NCI-H146 treated with DMSO at 0.1 percent for 48 hours (cell line): ENCODE measurements around the gene DDX20.
A peak's percentile ranks its signal among the peaks of the same experiment; 100 is the strongest.
"Not testable (repeated sequence)": the region's sequence is repeated elsewhere in the genome, so short reads cannot be mapped to it uniquely, and the experiment has no call there.

Experiments used
- DNase-seq: peaks from one replicate; lab custom pipeline; 2025; ENCODE audit not compliant: unreplicated experiment; lab: John Stamatoyannopoulos, UW

The DDX20 gene

DNA sequence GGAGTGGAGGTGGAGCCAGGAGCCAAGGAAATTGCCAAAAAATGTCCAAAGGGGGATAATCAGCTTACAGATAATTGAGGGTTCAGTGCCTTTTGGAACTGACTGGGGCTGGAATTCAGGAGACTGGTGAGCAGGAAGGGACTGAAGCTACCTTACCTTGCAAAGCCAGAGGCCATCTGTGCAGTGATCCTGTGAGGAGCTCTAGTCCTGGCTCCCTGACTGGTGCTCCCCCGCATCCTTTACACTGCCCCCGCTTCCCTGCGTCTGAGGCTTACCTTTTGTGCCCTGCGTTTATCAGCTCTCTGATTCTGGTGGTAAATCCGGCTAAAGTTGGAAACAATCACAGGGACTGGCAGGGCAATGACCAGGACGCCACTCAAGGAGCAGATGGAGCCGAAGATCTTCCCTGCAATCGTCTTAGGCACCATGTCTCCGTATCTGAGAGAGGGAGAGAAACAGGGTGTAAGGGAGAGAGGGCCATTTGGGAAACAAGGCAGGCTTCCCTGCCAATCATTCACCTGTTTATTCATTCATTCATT lies 31.0 kb downstream of the DDX20 start:
- no peak for DNase-seq

- DNase-seq = no peak
These were observed 33.4 kb downstream of the DDX20 start for GRCh38 chr1:111789142-111789541.

GRCh38 chr1:111789666-111790316 lies 34.1 kb downstream of the DDX20 start:
- DNase-seq = no peak

DNA sequence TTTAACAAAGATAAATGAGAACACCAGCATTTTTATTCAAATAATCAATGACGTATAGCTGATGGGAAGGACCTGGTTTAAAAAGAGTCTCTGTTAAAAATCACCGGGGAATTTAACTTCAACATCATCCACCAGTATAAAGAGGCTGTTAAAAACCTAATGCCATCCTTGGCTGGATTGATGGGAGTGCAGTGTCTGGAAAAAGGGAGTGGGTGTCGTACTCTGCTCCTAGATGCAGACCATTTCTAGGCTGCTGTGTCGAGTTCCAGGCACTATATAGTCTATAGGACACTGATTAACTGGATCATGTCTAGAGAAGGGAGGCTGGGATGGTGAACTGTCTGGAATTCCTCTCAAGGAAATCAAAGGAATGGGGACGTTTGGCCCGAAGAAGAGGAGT lies 36.1 kb downstream of the DDX20 start:
- no peak for DNase-seq

- DNase-seq = no peak
These were observed 36.5 kb downstream of the DDX20 start for GRCh38 chr1:111792249-111792648.

GRCh38 chr1:111793923-111794322 lies 38.2 kb downstream of the DDX20 start:
- DNase-seq = no peak

- DNase-seq = no peak
These were observed 39.7 kb downstream of the DDX20 start for GRCh38 chr1:111795401-111795800.

DNA sequence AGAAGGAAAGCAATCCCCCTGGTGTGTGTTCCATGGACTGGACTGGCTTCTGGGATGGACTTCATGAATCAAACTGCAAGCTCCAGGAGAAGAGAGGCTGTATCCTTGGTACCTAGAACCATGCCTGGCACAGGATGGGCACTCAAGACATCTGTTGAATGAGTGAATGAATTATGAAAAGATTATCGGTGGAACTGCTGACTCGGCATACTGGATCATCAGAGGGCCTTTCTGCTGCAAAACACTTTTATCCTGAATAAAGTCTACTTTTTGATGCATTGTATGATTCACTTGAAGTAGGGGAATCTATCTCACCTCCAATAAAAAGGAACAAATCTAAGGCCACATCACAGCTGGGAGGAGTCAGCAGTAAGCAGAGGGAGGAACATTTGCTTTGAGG lies 42.9 kb downstream of the DDX20 start:
- DNase-seq = no peak

DNA sequence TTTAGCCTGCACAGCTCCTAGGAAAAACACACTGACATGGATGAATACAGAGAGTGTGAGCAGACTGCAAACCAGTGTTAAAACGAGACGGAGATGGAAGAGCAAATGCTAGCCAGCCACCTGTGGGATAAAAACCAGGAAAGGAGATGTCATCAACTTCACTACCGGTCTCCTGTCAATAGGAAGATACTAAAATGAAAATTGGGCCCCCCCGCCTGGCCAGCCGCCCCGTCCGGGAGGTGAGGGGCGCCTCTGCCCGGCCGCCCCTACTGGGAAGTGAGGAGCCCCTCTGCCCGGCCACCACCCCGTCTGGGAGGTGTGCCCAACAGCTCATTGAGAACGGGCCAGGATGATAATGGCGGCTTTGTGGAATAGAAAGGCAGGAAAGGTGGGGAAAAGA lies 44.0 kb downstream of the DDX20 start:
- DNase-seq = not testable (repeated sequence)

DNA sequence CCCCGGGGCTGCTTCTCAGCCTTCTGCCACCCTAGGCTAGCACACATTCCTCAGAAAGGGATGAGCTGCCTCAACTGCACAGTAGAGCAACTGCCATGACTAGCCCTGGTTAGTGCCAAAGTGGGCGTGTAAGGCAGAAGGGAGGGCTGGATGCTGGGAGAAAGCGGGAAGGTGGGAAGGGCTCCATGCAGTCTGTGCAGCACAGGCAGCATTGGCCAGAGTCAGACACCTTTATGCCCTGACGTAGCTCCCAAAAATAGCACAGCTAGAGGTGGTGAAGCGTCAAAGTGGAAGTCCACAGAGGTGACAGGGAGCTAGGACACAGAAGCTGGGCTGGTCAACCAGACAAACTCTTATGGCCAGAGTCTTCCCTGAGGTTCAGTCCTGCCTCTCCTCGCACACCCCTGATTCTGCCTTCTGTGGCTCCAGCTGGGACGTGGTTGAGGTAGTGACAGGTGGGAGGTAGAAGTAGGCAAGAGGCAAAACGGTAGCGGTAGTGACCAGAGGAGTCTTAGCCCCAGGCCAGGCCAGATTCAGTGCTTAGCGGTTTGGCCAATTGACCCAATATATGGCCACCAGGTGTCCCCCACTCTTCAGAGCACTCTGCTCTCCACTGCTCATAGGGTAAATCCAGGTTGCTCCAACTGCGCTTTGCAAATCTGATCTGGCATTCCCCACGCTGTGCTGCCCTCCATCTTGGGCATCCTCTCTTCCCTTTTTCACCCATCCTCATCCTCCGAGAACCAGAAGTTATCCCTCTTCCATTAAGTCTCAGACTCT lies 45.6 kb downstream of the DDX20 start:
- no peak for DNase-seq

GRCh38 chr1:111802110-111802509 lies 46.4 kb downstream of the DDX20 start:
- DNase-seq = no peak

GRCh38 chr1:111802984-111803383 lies 47.3 kb downstream of the DDX20 start:
- peak; percentile 14 for DNase-seq

DNA sequence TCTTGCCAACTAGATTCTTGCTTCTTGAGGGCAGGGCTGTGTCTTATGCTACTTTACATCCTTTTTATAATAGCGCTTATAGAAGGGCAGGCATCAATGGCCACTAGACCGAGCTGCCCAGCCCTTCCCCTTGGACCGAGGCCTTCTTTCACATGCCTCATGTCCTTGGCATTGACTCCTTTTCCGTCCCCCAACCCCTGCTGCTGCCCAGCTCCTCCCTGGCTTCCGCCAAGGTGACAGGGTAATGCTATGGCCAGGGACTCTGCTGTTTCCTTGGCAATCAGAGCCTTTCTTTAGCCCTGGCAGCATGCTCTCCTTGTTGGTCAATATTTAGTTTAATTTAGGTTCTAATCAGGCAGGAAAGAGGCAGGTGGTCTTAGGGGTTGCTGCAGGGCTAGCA lies 48.2 kb downstream of the DDX20 start:
- DNase-seq = peak; percentile 90

DNA sequence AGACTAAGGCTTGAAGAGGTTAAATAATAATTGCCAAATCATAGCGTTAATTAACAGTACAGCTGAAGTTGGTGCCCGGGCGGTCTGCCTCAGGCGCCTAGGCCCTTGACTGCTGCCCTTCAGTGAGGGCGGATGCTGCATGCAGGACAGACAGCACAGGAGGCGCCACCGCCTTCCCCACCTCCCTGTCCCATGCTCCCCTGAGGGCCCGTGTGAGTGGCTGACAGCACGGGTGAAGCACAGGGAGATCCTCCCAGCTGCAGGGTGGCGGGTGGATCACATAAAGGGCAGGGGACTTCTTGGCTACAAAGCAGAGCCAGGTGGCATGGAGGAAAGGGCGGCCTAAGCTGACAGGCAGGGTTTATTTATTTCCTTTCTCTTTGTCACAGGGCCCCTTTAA lies 49.1 kb downstream of the DDX20 start:
- DNase-seq = peak; percentile 37

DNA sequence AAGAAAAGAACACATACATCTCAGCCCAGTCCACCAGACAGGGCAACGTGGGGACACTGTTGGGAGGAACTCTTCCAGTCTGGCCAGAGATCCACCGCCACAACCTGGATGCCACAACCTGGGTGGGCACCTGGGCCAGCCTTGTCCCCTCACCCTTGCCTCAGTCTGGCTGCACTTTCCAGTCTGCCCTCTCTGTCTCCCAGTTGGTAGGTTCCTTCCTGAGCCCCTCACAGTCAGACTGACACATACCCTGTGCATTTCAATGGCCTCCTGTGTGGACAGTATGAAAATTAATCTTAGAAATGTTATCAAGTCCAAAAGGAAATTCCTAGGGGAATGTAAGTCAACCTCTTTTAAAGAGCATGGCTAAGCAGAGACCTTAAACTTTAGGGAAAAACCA lies 49.5 kb downstream of the DDX20 start:
- DNase-seq = no peak

GRCh38 chr1:111811891-111812290 lies 56.2 kb downstream of the DDX20 start:
- DNase-seq = no peak

GRCh38 chr1:111812306-111812705 lies 56.6 kb downstream of the DDX20 start:
- DNase-seq = no peak

GRCh38 chr1:111813440-111814304 lies 58.0 kb downstream of the DDX20 start:
- DNase-seq = no peak

DNA sequence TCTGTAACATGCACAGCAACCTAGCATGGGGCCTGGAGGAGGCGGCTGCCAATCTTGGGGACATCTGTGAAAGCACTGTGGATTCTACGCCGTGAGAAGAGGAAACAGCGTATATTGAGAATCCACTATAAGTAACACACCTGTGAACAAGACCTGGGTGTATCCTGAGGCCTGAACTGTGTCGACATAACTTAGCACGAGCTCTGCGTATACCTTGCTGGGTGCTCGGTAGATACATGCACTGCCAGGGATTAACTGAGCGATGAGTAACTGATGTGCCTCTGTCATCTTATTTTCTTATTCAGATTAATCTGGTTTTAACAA lies 58.6 kb downstream of the DDX20 start:
- no peak for DNase-seq

GRCh38 chr1:111814642-111815041 lies 58.9 kb downstream of the DDX20 start:
- no peak for DNase-seq
